Stomach (tissue), 9 donors: ENCODE results near the gene TOX2. TPM values are rescaled to one million over a fixed set of nuclear protein-coding genes. Genes with fewer than 3 reads are reported as not detected.
A peak's percentile ranks its signal among the peaks of the same experiment; 100 is the strongest.

ENCODE experiments used
- DNase-seq, 2 donors: peaks; one replicate each; pipeline versions ENCODE4 v3.0.0 to v3.0.0-alpha.2; 2013 to 2019
- H3K27ac ChIP-seq, 5 donors: fragments of 200-600 bp in 4 of 5; sonication (generic) in 4 of 5; one replicate each; pipeline ENCODE4 v1.5.1; 2013 to 2019; ENCODE audit warnings: mild to moderate bottlenecking in 1 of 5, moderate library complexity in 1 of 5
- H3K27me3 ChIP-seq, 3 donors: fragments of 200-600 bp; sonication (generic); one replicate each; pipeline ENCODE4 v1.5.1; 2017 to 2019; ENCODE audit warnings: mixed run types in 1 of 3
- H3K36me3 ChIP-seq, 4 donors: fragments of 200-600 bp; sonication (generic); 1 replicate in 3 of 4; 2 replicates in 1 of 4; pipeline ENCODE4 v1.5.1; 2016 to 2019
- H3K4me1 ChIP-seq, 4 donors: fragments of 200-600 bp; sonication (generic); one replicate each; pipeline ENCODE4 v1.5.1; 2016 to 2019
- H3K4me3 ChIP-seq, 4 donors: fragments of 200-600 bp; sonication (generic) in 3 of 4; one replicate each; pipeline ENCODE4 v1.5.1; 2016 to 2019; ENCODE audit warnings: mild to moderate bottlenecking in 1 of 4
- H3K9me3 ChIP-seq, 4 donors: fragments of 200-600 bp; sonication (generic); one replicate each; pipeline ENCODE4 v1.5.1; 2016 to 2019
- EP300 ChIP-seq: sonication (generic); formaldehyde crosslinking; IDR thresholded peaks from one replicate; pipeline ENCODE4 v1.6.1; 2017; ENCODE audit warnings: antibody characterized with exemption
- POLR2A ChIP-seq, 4 donors: fragments of 450-650 bp; IDR thresholded peaks; one replicate each; pipeline ENCODE4 v1.6.1; 2016; ENCODE audit warnings: antibody characterized with exemption in 4 of 4, control low read depth in 2 of 4, mild to moderate bottlenecking in 1 of 4, moderate library complexity in 1 of 4
- POLR2AphosphoS5 ChIP-seq, 3 donors: sonication (generic); formaldehyde crosslinking; IDR thresholded peaks; one replicate each; pipeline ENCODE4 v1.6.1; 2016; ENCODE audit warnings: antibody characterized with exemption in 3 of 3
- WGBS, 5 donors: extraction: QIAGEN DNeasy Blood & Tissue Kit in 3 of 5; methylation state at CpG; one replicate each; pipeline versions ENCODE4 v1.1.5 to v1.1.7; 2013 to 2018; 5-methylcytosine and 5-hydroxymethylcytosine counted together
- intact Hi-C: fragments of 100-400 bp; cut with DNase I; formaldehyde crosslinking; loops from one replicate; pipeline ENCODE4 v1.15.1; 2023; ENCODE audit warnings: low total_unique reads
- polyA plus RNA-seq, 3 donors: library from polyadenylated mRNA; stranded (reverse); fragments of 200-250 nt; gene quantifications; one replicate each; pipeline ENCODE4 v1.2.3, GENCODE V29; 2013
- total RNA-seq, 5 donors: library from RNA; depleted of rRNA; stranded (reverse); fragments of >200 nt; gene quantifications; one replicate each; pipeline versions ENCODE4 v1.1.0 to v1.2.3, GENCODE V29; 2014 to 2016
- TF ChIP-seq, protein P1 (sequence below), 7 experiments: fragments of 450-650 bp in 4 of 7; fragments of 200-600 bp in 3 of 7; sonication (generic) in 3 of 7; IDR thresholded peaks; one replicate each; pipeline ENCODE4 v1.5.1; 2016 to 2019; ENCODE audit warnings: antibody characterized with exemption in 7 of 7, control low read depth in 2 of 7, mild to moderate bottlenecking in 1 of 7
- donor health status: healthy with polysubstance abuse.
- donor health status: Bipolar disorder and iron deficiency.
- donor health status: healthy.

The TOX2 gene
- total and polyA plus RNA-seq, 8 donors = 0.87 to 20.2 (median 7.0) TPM; not detected in 1

DNA sequence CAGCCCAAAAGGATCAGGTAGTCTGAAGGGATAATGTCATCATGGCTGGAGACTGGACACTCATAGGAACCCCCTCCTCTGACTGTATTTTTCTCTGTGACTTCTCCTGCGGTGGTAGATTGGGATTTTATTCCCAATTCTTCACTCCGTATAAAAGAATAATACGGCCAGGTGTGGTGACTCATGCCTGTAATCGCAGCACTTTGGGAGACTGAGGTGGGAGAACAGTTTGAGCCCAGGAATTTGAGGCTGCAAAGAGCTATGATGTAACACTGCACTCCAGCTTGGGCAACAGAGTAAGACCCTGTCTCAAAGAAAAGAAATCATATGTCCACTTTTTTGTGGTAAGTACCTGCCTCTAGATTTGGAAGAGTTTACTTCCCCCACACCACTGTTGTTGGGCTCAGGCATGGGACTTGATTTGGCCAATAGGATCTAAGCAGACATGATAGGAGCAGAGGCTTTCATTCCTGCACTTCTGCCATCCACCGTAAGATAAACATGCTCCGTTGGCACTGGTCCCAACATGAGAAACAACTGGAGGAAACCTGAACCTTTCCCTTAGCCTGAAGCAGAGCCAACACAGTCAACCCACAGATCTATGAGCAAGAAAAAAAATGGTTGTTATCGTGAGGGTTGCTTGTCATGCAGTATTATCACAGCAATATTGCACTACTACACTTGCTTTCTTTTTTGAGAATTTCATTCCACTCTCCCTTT is 190.3 kb downstream of the TOX2 start:
- no peak for TF ChIP-seq POLR2AphosphoS5 (IDR thresholded peaks at IDR 0.05)
- TF ChIP-seq EP300 = no peak
- TF ChIP-seq, protein P1, sequence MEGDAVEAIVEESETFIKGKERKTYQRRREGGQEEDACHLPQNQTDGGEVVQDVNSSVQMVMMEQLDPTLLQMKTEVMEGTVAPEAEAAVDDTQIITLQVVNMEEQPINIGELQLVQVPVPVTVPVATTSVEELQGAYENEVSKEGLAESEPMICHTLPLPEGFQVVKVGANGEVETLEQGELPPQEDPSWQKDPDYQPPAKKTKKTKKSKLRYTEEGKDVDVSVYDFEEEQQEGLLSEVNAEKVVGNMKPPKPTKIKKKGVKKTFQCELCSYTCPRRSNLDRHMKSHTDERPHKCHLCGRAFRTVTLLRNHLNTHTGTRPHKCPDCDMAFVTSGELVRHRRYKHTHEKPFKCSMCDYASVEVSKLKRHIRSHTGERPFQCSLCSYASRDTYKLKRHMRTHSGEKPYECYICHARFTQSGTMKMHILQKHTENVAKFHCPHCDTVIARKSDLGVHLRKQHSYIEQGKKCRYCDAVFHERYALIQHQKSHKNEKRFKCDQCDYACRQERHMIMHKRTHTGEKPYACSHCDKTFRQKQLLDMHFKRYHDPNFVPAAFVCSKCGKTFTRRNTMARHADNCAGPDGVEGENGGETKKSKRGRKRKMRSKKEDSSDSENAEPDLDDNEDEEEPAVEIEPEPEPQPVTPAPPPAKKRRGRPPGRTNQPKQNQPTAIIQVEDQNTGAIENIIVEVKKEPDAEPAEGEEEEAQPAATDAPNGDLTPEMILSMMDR (IDR thresholded peaks at IDR 0.05) = no peak
- no peak for TF ChIP-seq POLR2A (IDR thresholded peaks at IDR 0.05)
- DNase-seq = peak in 1 of 2 donors; percentile 59
- Histone ChIP-seq H3K4me1 (peaks cover 0 to 11% (median 3%) of the 10 kb centered on the region in 4 donors), H3K4me3 (no peak overlapping the region), H3K27me3 (peaks cover 0 to 30% (median 3%) of the 10 kb centered on the region in 3 donors), H3K36me3 (no peaks in the 10 kb centered on the region), H3K27ac (no peak overlapping the region), H3K9me3 (peaks cover 0 to 26% (median 15%) of the 10 kb centered on the region in 4 donors)
- intact Hi-C loops = no loop called here
- 40 to 58% (median 50%) methylated on average over 7 of the region's 7 CpGs for WGBS, 5 donors

DNA sequence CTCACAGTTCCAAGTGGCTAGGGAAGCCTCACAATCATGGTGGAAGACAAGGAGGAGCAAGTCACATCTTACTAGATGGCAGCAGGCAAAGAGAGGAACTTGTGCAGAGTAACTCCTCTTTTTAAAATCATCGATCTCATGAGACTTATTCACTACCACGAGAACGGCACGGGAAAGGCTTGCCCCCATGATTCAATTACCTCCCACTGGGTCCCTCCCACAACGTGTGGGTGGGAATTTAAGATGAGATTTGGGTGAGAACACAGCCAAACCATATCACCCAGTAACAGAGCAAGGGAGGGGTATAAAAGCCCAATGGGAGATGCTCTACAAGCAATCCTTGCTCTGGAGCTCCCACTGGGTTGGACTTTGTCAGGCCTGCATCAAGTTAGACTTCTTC is 192.0 kb downstream of the TOX2 start:
- Histone ChIP-seq H3K9me3 (peaks cover 0 to 26% (median 15%) of the 10 kb centered on the region in 4 donors), H3K4me3 (no peak overlapping the region), H3K27me3 (peaks cover 0 to 44% (median 3%) of the 10 kb centered on the region in 3 donors), H3K36me3 (no peaks in the 10 kb centered on the region), H3K27ac (no peak overlapping the region), H3K4me1 (peaks cover 0 to 16% (median 4%) of the 10 kb centered on the region in 4 donors)
- TF ChIP-seq, protein P1 (IDR thresholded peaks at IDR 0.05) = no peak
- no peak for TF ChIP-seq EP300
- TF ChIP-seq POLR2AphosphoS5 (IDR thresholded peaks at IDR 0.05) = no peak
- TF ChIP-seq POLR2A (IDR thresholded peaks at IDR 0.05) = no peak
- DNase-seq = no peak
- intact Hi-C loops = no loop called here
- WGBS, 5 donors = 74 to 85% (median 77%) methylated on average over 5 of the region's 5 CpGs

DNA sequence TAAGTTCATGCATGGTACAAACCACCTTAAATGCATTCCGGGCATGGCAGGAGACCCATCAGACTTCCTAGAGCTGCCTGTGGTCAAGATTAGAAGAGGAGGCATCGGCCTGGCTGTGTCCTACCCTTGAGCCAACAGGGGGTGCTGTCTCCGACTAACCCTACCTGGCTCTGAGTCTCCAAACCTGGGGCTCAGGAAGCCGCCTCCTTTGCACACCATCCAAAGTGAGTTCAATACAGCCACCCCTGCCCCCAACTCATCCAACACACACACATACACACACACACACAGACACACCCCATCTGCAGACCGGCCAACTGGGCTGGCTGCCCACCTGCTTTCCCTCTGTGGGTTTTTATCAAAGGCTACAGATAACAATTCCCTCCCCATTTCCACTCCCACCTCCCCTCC is 195.3 kb downstream of the TOX2 start:
- peak in 1 of 2 donors; percentile 53 for DNase-seq
- 23 to 45% (median 31%) methylated on average over 4 to 5 of the region's 5 CpGs for WGBS, 5 donors
- Histone ChIP-seq H3K27me3 (peaks cover 0 to 43% (median 3%) of the 10 kb centered on the region in 3 donors), H3K9me3 (peaks cover 0 to 10% (median 7%) of the 10 kb centered on the region in 4 donors), H3K4me1 (peaks cover 0 to 31% (median 10%) of the 10 kb centered on the region in 4 donors), H3K4me3 (no peak overlapping the region), H3K36me3 (no peaks in the 10 kb centered on the region), H3K27ac (no peak overlapping the region)
- TF ChIP-seq POLR2AphosphoS5 (IDR thresholded peaks at IDR 0.05) (no peak), POLR2A (IDR thresholded peaks at IDR 0.05) (no peak), EP300 (no peak)
- TF ChIP-seq, protein P1 (IDR thresholded peaks at IDR 0.05) = peak in 1 of 7 experiments; percentile 8
- intact Hi-C loops = no loop called here

DNA sequence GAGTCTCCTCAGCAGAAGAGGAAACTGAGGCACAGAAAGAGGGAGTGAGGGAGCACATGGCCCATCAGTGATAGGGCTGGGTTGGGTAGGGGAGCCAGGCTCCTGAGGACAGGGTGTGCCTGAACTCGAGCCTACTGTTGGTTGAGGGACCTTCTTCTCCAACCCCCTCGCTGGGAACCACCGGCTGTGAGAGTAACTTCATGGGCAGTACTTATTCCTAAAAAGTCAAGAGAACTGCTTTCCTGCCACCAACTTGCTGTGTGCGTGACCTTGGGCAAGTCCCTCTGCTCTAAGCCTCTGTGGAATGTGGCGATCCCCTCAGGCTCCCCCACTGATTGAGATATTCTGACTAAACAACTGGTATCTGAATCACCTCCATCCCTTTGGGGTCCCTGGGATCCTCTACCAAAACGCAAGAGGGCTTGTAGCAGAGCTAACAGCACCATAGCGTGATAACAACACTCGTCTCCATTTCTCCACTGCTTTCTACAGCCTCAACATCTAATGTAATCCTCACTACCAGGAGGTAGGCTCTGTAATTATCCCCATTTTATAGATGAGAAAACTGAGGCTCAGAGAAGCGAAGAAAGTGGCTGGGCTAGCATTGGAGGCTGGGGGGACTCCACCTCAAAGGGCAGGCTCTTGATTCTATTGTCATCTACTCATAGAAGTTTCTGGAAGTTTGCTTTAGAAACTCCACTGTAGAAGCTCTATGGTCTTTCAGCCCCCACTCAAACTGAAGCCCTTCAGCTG is 196.3 kb downstream of the TOX2 start:
- Histone ChIP-seq H3K9me3 (peaks cover 0 to 10% (median 7%) of the 10 kb centered on the region in 4 donors), H3K4me1 (peaks cover under 1 to 25% (median 9%) of the 10 kb centered on the region in 4 donors), H3K4me3 (no peak overlapping the region), H3K36me3 (no peaks in the 10 kb centered on the region), H3K27me3 (peaks cover 0 to 54% (median 10%) of the 10 kb centered on the region in 3 donors), H3K27ac (peak overlapping the region in 1 of 5 donors; percentile 49)
- TF ChIP-seq POLR2AphosphoS5 (IDR thresholded peaks at IDR 0.05) (no peak), EP300 (no peak), POLR2A (IDR thresholded peaks at IDR 0.05) (no peak)
- TF ChIP-seq, protein P1 (IDR thresholded peaks at IDR 0.05) = no peak
- intact Hi-C loops = no loop called here
- DNase-seq = no peak
- 58 to 85% (median 71%) methylated on average over 7 to 9 of the region's 9 CpGs for whole genome bisulfite sequencing, 5 donors
